Measurements from ENCODE around the gene SMAD6. TPM values are rescaled to one million over a fixed set of nuclear protein-coding genes. Genes with fewer than 3 reads are reported as not detected.

Gene SMAD6
- total and polyA plus RNA-seq, 2 donors (not counting 1 experiment from before 2014, with no cell fraction given): 1.2 to 8.9 TPM

- TF ChIP-seq CTCF (conservative IDR thresholded peaks at IDR 0.05 in 1 of 2, IDR thresholded peaks at IDR 0.05 in 1 of 2; ENCODE audit: low read depth in 1 of 2, low read length in 2 of 2): no peak
- TF ChIP-seq EZH2 (IDR thresholded peaks at IDR 0.05; ENCODE audit: low read length, missing control alignments): no peak
- peak overlapping the region; percentile 55 for H3K9ac ChIP-seq (ENCODE audit: insufficient read depth, low read length)
Measured at GRCh38 chr15:66701422-66702034, 508 bp upstream of the SMAD6 start.

GRCh38 chr15:66702787-66703539 lies 927 bp downstream of the SMAD6 start:
- peaks cover 41% of the 10 kb centered on the region for H3K79me2 ChIP-seq (ENCODE audit: control insufficient read depth, insufficient read depth, low read length)
- no peak overlapping the region for H2AFZ ChIP-seq (ENCODE audit: low read length)
- no peaks in the 10 kb centered on the region for H4K20me1 ChIP-seq (ENCODE audit: control insufficient read depth, extremely low read depth, insufficient read depth, low read length)
- H3K27ac ChIP-seq (ENCODE audit: insufficient read depth, low read length): peak overlapping the region; percentile 66
- H3K4me1 ChIP-seq (ENCODE audit: control insufficient read depth, extremely low read depth, insufficient read depth, low read length): peaks cover 17% of the 10 kb centered on the region
- H3K36me3 ChIP-seq (ENCODE audit: control insufficient read depth, insufficient read depth, low read length): peaks cover 2% of the 10 kb centered on the region
- peak overlapping the region; percentile 65 to 90 (median 86) for H3K4me3 ChIP-seq (replicated peaks in 1 of 4; ENCODE audit: control extremely low read depth in 1 of 4, insufficient read depth in 1 of 4, low read depth in 3 of 4, low read length in 4 of 4)
- peak overlapping the region; percentile 72 for H3K9ac ChIP-seq (ENCODE audit: insufficient read depth, low read length)
- DNase-seq (ENCODE audit: low read depth in 2 of 2): peak in 1 of 2 donors; percentile 36
- peak overlapping the region; percentile 88 for H3K4me2 ChIP-seq (ENCODE audit: extremely low read depth, insufficient read depth, low read length)
- no peak for TF ChIP-seq CTCF (conservative IDR thresholded peaks at IDR 0.05 in 1 of 2, IDR thresholded peaks at IDR 0.05 in 1 of 2; ENCODE audit: low read depth in 1 of 2, low read length in 2 of 2)
- TF ChIP-seq EZH2 (IDR thresholded peaks at IDR 0.05; ENCODE audit: low read length, missing control alignments): no peak
- no peaks in the 10 kb centered on the region for H3K27me3 ChIP-seq (ENCODE audit: control insufficient read depth, insufficient read depth, low read length)
- H3K9me3 ChIP-seq (ENCODE audit: control insufficient read depth, insufficient read depth, low read depth, low read length): no peaks in the 10 kb centered on the region

More at GRCh38 chr15:66701422-66702034, 508 bp upstream of the SMAD6 start:
- Histone ChIP-seq H3K79me2 (ENCODE audit: control insufficient read depth, insufficient read depth, low read length) (peaks cover 38% of the 10 kb centered on the region), H3K4me1 (ENCODE audit: control insufficient read depth, extremely low read depth, insufficient read depth, low read length) (peaks cover 15% of the 10 kb centered on the region), H3K27me3 (ENCODE audit: control insufficient read depth, insufficient read depth, low read length) (no peaks in the 10 kb centered on the region), H2AFZ (ENCODE audit: low read length) (peak overlapping the region; percentile 60), H3K9me3 (ENCODE audit: control insufficient read depth, insufficient read depth, low read depth, low read length) (no peaks in the 10 kb centered on the region), H3K36me3 (ENCODE audit: control insufficient read depth, insufficient read depth, low read length) (peaks cover 2% of the 10 kb centered on the region), H3K4me3 (replicated peaks in 1 of 4; ENCODE audit: control extremely low read depth in 1 of 4, insufficient read depth in 1 of 4, low read depth in 3 of 4, low read length in 4 of 4) (peak overlapping the region; percentile 45 to 72 (median 57)), H4K20me1 (ENCODE audit: control insufficient read depth, extremely low read depth, insufficient read depth, low read length) (no peaks in the 10 kb centered on the region), H3K4me2 (ENCODE audit: extremely low read depth, insufficient read depth, low read length) (peak overlapping the region; percentile 74), H3K27ac (ENCODE audit: insufficient read depth, low read length) (peak overlapping the region; percentile 75)
- peak in 1 of 2 donors; percentile 72 for DNase-seq (ENCODE audit: low read depth in 2 of 2)

GRCh38 chr15:66703540-66703941 lies 1.5 kb downstream of the SMAD6 start:
- H3K79me2 ChIP-seq (ENCODE audit: control insufficient read depth, insufficient read depth, low read length): peaks cover 41% of the 10 kb centered on the region

More at GRCh38 chr15:66703540-66703941, 1.5 kb downstream of the SMAD6 start:
- TF ChIP-seq CTCF (conservative IDR thresholded peaks at IDR 0.05 in 1 of 2, IDR thresholded peaks at IDR 0.05 in 1 of 2; ENCODE audit: low read depth in 1 of 2, low read length in 2 of 2): no peak
- TF ChIP-seq EZH2 (IDR thresholded peaks at IDR 0.05; ENCODE audit: low read length, missing control alignments): no peak
- H3K36me3 ChIP-seq (ENCODE audit: control insufficient read depth, insufficient read depth, low read length): peaks cover 2% of the 10 kb centered on the region
- H3K4me1 ChIP-seq (ENCODE audit: control insufficient read depth, extremely low read depth, insufficient read depth, low read length): peaks cover 17% of the 10 kb centered on the region
- H3K9ac ChIP-seq (ENCODE audit: insufficient read depth, low read length): peak overlapping the region; percentile 72
- DNase-seq (ENCODE audit: low read depth in 2 of 2): peak; percentile 39 to 64
- H3K9me3 ChIP-seq (ENCODE audit: control insufficient read depth, insufficient read depth, low read depth, low read length): no peaks in the 10 kb centered on the region
- H4K20me1 ChIP-seq (ENCODE audit: control insufficient read depth, extremely low read depth, insufficient read depth, low read length): no peaks in the 10 kb centered on the region
- H3K4me3 ChIP-seq (replicated peaks in 1 of 4; ENCODE audit: control extremely low read depth in 1 of 4, insufficient read depth in 1 of 4, low read depth in 3 of 4, low read length in 4 of 4): peak overlapping the region in 3 of 4 experiments; percentile 65 to 87 (median 86)
- no peaks in the 10 kb centered on the region for H3K27me3 ChIP-seq (ENCODE audit: control insufficient read depth, insufficient read depth, low read length)
- H3K4me2 ChIP-seq (ENCODE audit: extremely low read depth, insufficient read depth, low read length): peak overlapping the region; percentile 95
- no peak overlapping the region for H3K27ac ChIP-seq (ENCODE audit: insufficient read depth, low read length)
- no peak overlapping the region for H2AFZ ChIP-seq (ENCODE audit: low read length)

All from fibroblast of lung (primary cell).